ENCODE data around the gene DOCK8.

DOCK8 gene

DNA sequence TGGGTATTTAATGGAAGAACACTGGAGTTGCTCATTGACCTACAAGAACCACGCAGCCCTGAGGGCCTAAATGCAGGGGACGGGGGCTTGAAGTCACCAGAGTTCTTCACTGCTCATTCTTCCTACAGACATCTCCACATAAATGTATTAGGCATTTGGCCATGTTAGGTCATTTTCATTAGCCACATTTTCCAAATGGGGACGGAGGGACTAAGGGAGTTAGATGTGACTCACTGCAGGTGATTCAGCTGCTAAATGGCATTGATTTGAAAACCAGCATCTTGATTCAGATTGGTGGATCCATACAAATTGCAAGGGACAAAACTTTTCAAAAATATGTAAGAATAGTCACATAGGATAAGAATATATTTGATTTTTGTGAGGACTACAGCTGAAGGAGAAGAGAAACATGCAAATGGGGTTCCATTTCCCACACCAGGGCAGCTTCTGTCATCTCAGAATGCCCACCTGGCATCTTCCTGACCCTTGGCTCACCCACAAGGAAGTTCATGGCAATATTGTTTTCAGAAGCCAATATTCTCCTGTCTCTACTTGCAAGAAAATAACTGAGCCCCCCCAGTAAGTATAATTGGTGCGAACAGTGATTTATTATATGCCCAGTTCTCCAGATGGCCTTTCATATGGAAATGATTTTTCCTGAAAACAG, 264.8 kb downstream of the DOCK8 start (continued):
- no peak for TF ChIP-seq PPARA (CRISPR knock-in tag; IDR thresholded peaks at IDR 0.05; ENCODE audit: borderline replicate concordance)
- no peak for TF ChIP-seq ZNF8 (CRISPR knock-in tag; IDR thresholded peaks at IDR 0.05)
- no peak for TF ChIP-seq TCF4 (CRISPR knock-in tag; IDR thresholded peaks at IDR 0.05; ENCODE audit: borderline replicate concordance)
- TF ChIP-seq RARB (CRISPR knock-in tag; IDR thresholded peaks at IDR 0.05), result no peak

- TF ChIP-seq ZNF565 (CRISPR knock-in tag; conservative IDR thresholded peaks at IDR 0.05; ENCODE audit: low read depth), result no peak
- TF ChIP-seq GLIS3 (CRISPR knock-in tag; IDR thresholded peaks at IDR 0.05), result no peak
These were observed 265.3 kb downstream of the DOCK8 start for GRCh38 chr9:479971-480350.

DNA sequence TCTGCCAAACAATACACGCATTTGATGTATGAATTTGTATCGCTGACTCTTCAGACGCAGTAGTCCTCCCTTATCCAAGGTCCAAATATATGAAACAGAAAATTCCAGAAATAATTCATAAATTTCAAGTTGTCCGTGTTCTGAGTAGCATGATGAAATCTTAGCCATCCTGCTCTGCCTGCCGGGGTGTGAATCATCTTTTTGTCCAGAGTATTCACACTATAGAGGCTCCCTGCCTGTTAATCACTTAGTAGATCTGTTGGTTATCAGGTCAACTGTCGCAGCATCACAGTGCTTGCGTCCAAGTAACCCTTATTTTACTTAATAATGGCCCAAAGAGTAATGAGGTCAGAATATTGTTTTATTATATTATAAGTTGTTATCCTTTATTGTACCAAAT, 268.1 kb downstream of the DOCK8 start:
- no peak for ATAC-seq
- TF ChIP-seq SNAI2 (CRISPR knock-in tag; IDR thresholded peaks at IDR 0.05) (no peak), CSRNP3 (CRISPR knock-in tag; IDR thresholded peaks at IDR 0.05) (no peak)

More at GRCh38 chr9:479971-480350, 265.3 kb downstream of the DOCK8 start:
- no peak for ATAC-seq

GRCh38 chr9:486156-486555, 271.5 kb downstream of the DOCK8 start:
- TF ChIP-seq CSRNP3 (CRISPR knock-in tag; IDR thresholded peaks at IDR 0.05) (no peak), SNAI2 (CRISPR knock-in tag; IDR thresholded peaks at IDR 0.05) (no peak), POU6F1 (CRISPR knock-in tag; IDR thresholded peaks at IDR 0.05; ENCODE audit: borderline replicate concordance, low read depth) (no peak), BACH2 (CRISPR knock-in tag; IDR thresholded peaks at IDR 0.05; ENCODE audit: borderline replicate concordance) (no peak), TOX (CRISPR knock-in tag; IDR thresholded peaks at IDR 0.05; ENCODE audit: borderline replicate concordance) (no peak), ZNF565 (CRISPR knock-in tag; conservative IDR thresholded peaks at IDR 0.05; ENCODE audit: low read depth) (no peak), ZNF8 (CRISPR knock-in tag; IDR thresholded peaks at IDR 0.05) (no peak), CSDC2 (CRISPR knock-in tag; IDR thresholded peaks at IDR 0.05) (no peak), TSHZ2 (CRISPR knock-in tag; IDR thresholded peaks at IDR 0.05) (no peak), PPARA (CRISPR knock-in tag; IDR thresholded peaks at IDR 0.05; ENCODE audit: borderline replicate concordance) (no peak)
- TF ChIP-seq, protein P1, sequence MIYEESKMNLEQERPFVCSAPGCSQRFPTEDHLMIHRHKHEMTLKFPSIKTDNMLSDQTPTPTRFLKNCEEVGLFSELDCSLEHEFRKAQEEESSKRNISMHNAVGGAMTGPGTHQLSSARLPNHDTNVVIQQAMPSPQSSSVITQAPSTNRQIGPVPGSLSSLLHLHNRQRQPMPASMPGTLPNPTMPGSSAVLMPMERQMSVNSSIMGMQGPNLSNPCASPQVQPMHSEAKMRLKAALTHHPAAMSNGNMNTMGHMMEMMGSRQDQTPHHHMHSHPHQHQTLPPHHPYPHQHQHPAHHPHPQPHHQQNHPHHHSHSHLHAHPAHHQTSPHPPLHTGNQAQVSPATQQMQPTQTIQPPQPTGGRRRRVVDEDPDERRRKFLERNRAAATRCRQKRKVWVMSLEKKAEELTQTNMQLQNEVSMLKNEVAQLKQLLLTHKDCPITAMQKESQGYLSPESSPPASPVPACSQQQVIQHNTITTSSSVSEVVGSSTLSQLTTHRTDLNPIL (CRISPR knock-in tag; IDR thresholded peaks at IDR 0.05; ENCODE audit: low read depth), result no peak
- TF ChIP-seq, protein P2, sequence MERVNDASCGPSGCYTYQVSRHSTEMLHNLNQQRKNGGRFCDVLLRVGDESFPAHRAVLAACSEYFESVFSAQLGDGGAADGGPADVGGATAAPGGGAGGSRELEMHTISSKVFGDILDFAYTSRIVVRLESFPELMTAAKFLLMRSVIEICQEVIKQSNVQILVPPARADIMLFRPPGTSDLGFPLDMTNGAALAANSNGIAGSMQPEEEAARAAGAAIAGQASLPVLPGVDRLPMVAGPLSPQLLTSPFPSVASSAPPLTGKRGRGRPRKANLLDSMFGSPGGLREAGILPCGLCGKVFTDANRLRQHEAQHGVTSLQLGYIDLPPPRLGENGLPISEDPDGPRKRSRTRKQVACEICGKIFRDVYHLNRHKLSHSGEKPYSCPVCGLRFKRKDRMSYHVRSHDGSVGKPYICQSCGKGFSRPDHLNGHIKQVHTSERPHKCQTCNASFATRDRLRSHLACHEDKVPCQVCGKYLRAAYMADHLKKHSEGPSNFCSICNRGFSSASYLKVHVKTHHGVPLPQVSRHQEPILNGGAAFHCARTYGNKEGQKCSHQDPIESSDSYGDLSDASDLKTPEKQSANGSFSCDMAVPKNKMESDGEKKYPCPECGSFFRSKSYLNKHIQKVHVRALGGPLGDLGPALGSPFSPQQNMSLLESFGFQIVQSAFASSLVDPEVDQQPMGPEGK (CRISPR knock-in tag; IDR thresholded peaks at IDR 0.05; ENCODE audit: borderline replicate concordance), result no peak
- no peak for ATAC-seq

Data from SK-N-SH treated with all-trans-retinoic acid at 6 μM for 48 hours (cell line).